GM19023 (cell line): ENCODE measurements around the gene ZNFX1.
"Not testable (repeated sequence)": the region's sequence is repeated elsewhere in the genome, so short reads cannot be mapped to it uniquely, and the experiment has no call there.

Source experiments
- ATAC-seq: cut with Tn5 transposase; IDR thresholded peaks from one replicate; pipeline ENCODE4 v1.9.1; 2021; ENCODE audit warnings: mild to moderate bottlenecking, moderate library complexity; ENCODE audit not compliant: unreplicated experiment

Gene ZNFX1

DNA sequence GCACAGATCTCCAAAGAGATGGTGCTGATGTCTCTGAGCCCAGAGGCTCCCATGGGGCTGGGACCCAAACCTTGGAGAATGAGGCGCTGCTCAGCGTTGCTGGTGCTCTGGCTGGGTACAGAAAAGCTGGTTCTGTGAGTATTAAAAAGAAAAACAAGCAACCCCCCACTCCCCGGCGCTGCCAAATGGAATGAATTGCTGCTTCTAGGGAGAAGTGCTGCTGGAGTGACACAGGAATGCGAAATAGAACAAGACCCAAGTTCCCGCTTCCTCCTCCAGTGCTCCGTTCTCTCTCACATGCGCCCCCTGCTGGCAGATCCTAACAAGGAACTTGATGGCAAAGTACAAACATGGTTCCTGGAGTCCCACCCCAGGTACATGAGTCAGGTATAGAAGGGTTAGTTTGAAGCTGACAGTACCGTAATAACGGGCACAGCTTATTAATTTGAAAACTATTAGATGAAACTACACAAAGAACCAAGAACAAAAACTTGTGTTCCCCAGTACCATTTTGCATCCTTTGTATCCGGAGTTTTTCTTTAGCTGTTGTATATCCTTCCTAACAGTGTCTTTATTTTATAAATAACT lies 60.8 kb downstream of the ZNFX1 start:
- ATAC-seq: no peak

DNA sequence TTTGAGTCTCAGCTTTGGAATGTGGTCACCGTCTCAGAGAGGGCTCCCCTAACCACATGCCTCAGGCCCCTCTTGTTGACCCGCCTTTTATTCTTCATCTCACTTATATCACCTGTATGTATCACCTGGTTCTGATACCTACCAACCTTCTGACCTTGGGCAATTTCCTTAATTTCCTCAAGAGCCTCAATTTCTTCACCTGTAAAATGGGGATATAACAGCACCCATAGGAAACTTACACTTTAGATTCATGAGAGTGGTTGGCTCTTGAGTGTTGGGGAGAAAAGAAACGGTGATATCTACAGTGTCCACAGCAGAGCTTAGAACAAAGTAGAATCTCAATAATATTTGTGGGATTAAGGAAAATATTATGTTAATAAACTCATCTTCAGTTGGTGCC lies 62.6 kb downstream of the ZNFX1 start:
- no peak for ATAC-seq

DNA sequence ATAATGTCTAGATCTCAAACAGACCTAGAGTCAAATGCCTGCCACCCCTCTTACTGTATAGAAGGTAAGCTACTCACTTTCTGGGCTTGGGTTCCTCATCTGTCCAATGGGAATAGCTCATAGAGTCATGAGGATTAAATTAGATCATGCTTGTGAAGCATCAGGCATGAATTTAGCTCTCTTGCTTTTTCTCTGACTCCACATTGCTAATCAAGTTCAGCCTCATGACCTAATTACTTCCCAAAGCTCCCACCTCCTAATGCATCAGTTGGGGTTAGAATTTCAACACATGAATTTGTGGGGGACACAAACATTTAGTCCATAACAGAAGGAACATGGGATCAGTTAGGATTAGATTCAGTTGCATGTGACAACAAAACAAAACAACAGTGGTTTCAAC lies 63.3 kb downstream of the ZNFX1 start:
- ATAC-seq: no peak

DNA sequence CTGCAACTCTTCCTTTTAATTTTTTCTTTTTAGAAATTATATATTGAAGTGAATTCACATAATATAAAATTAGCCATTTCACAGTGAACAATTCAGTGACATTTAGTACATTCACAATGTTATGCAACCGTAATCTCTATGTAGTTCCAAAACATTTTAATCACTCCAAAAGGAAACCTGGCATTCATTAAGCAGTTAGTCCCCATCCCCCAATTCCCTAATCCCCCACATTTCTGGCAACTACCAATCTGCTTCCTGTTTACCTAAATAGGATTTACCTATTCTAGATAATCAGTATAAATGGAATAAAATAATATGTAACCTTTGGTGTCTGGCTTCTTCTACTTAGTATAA lies 67.1 kb downstream of the ZNFX1 start:
- no peak for ATAC-seq

DNA sequence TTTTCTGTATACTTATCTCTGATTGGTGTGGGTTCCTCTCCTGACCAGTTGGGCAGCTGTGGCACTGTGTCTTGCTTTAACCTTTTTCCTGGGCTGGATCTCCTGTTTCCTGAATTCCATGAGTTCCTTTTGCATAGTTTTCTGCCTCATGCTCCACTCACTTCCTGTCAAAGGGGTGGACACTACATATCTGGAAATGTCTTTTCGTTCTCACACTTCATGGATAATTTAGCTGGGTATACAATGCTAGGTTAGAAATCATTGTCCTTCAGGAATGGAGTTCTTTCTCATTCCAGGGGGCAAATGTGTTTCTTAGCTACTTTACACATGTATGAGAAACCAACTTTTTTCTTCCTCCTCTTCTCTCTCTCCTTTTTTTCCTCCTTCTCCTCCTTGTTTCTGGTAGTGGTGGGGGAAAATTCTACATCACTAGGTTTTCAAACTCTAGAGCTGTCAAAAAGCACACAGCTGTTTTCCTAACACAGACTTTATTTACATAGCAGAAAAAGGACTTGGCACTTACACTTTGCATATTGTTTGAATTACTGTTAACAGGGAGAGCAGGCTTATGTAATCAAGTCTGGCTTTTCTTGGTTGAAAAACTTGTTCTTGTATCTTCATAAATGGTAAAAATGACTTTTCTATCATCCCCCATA lies 67.6 kb downstream of the ZNFX1 start:
- ATAC-seq: no peak

DNA sequence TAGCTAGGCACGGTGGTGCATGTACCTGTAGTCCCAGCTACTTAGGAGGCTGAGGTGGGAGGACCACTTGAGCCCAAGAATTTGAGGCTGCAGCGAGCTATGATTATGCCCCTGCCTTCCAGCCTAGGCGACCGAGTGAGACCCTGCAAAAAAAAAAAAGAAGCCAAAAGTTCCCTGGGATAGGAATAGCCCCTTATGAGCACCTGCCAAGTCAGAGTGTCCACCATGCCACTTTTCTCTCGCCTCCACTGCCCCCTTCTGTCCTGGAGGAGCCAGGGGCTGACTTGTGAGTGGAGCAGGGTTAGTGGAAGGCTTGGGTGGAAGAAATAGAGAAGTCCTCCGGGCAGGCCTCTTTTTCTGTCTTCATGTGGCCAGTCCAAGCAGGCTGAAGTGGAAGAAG lies 70.8 kb downstream of the ZNFX1 start:
- no peak for ATAC-seq

DNA sequence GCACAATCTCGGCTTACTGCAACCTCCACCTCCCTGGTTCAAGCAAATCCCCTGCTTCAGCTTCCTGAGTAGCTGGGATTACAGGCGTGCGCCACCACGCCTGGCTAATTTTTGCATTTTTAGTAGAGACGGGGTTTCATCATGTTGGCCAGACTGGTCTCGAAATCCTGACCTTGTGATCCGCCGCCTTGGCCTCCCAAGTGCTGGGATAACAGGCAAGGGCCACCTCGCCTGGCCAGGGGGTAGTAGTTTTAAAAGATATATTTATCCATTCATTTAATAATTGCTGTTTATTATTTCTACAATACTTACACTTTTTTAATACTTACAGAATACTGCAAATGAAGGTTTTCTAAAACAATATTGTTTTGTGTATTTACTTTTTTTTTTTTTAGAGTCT lies 74.1 kb downstream of the ZNFX1 start:
- no peak for ATAC-seq

DNA sequence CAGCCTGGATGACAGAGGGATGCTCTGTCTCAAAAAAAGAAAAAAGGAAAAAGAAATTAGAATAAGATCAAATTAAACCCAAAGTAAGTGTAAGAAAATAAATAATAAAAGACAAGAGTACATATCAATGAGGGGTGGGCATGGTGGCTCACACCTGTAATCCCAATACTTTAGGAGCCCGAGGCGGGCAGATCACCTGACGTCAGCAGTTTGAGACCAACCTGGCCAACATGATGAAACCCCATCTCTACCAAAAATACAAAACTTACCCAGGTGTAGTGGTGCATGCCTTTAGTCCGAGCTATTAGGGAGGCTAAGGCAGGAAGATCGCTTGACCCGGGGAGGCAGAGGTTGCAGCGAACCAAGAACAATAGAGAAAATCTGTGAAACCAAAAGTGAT lies 74.8 kb downstream of the ZNFX1 start:
- no peak for ATAC-seq

DNA sequence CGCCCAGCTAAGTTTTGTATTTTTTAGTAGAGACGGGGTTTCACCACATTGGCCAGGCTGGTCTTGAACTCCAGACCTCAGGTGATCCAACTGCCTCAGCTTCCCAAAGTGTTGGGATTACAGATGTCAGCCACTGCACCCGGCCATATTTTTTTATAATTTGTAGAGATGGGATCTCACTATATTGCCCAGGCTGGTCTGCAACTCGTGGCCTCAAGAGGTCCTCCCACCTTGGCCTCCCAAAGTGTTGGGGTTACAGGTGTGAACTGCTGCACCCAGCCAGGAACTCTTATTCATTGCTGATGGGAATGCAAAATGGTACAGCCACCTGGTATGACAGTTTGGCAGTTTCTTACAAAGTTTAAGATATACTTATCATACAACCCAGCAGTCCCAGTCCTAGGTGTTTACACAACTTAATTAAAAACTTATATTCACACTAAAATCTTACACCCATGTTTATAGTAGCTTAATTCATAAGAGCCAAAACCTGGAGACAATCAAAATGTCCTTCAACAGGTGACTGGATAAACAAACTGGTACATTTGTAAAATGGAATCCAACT lies 78.0 kb downstream of the ZNFX1 start:
- ATAC-seq: no peak

DNA sequence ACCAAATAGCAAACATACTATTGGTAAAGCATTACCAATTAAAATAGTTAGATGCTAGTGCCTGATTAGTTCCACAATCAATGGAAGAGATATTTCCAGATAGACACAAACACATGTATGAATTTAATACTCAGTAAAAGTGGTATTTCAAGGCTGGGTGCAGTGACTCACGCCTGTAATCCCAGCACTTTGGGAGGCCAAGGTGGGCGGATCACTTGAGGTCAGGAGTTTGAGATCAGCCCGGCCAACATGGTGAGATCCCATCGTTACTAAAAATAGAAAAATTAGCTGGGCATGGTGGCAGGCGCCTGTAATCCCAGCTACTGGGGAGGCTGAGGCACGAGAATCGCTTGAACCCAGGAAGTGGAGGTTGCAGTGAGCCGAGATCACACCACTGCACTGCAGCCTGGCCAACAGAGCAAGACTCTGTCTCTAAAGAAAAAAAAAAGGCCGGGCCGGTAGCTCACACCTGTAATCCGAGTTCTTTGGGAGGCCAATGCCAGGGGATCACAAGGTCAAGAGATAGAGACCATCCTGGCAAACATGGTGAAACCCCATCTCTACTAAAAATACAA lies 84.8 kb downstream of the ZNFX1 start:
- not testable (repeated sequence) for ATAC-seq
